CD4-positive, alpha-beta T cell treated with Interleukin-17A for 1 hour (primary cell): ENCODE data around the gene TMEM126B.

ENCODE experiments used
- DNase-seq: peaks from one replicate; pipeline ENCODE4 v3.0.0-alpha.2; 2020

Gene TMEM126B

DNA sequence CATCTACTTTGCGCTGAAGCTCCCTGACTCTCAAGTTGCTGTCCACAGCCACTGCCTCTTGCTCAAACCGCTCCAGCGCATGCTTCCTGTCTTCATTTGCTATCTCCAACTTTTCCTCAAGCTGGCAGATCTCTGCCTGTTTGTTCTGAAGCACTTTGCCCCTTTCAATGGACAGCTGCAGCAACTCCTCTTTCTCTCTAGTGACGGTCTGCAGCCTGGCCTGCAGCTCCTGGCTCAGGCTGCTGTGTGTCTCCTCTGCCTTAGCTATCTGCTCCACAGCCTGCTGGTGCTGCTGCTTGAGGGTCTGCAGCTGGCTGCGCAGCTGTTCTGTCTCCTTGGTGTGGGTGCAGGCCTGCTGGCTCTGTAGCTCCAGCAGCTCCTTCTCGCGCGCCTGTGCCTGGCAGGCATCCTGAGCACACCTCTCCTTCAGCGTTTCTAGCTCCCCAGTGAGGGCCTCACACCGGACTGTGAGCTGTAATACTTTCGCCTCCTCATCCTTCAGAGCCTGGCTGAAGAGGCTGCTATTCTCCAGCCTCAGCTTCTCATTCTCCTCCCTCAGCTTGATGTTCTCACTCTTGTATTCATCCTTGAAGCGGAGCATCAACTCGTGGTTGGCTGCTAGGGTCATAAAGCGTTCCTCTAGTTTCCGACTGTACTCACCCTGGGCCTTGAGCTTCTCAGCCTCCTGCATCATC, 56.9 kb downstream of the TMEM126B start:
- no peak for DNase-seq

DNA sequence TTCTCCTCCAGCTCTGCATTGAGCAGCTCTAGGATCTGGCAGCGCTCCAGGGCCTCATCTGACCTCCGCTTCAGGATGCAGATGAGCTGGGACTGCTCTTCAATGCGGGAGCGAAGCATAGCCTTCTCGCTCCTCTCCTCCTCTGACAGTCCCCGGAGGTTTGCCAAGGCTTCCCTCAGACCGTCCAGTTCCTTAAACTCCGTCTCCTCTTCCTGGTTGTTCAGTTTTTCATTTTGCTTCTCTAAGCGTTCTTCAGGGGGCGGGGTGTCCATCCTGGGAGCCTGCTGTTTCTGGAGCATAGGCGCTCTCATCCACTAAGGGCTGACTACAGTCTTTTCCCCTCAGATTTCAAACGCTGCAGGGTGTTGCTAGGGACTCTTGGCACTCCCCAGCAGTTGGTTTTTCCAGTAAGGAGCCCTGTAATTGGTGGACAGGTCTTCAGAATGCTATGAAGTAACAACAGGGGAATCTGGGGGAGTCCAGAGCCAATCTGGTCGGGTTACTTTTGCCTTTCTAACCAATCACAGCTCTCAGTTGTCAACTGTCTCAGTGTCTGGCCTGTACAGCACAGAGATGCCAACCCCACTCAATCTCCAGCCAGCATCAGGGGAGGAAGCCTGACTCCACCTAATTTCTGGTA, 57.5 kb downstream of the TMEM126B start, which contains the start of gene CCDC89:
TSS of gene CCDC89 (minus strand) at position 376 of the 640 bp plus-strand sequence. CDS start at position 311, 65 bp downstream.
- DNase-seq, result no peak
